ENCODE results near the gene MAGI2.

GRCh38 chr7:79130715-79131114 lies 322.8 kb downstream of the MAGI2 start:
- TF ChIP-seq, protein P1, sequence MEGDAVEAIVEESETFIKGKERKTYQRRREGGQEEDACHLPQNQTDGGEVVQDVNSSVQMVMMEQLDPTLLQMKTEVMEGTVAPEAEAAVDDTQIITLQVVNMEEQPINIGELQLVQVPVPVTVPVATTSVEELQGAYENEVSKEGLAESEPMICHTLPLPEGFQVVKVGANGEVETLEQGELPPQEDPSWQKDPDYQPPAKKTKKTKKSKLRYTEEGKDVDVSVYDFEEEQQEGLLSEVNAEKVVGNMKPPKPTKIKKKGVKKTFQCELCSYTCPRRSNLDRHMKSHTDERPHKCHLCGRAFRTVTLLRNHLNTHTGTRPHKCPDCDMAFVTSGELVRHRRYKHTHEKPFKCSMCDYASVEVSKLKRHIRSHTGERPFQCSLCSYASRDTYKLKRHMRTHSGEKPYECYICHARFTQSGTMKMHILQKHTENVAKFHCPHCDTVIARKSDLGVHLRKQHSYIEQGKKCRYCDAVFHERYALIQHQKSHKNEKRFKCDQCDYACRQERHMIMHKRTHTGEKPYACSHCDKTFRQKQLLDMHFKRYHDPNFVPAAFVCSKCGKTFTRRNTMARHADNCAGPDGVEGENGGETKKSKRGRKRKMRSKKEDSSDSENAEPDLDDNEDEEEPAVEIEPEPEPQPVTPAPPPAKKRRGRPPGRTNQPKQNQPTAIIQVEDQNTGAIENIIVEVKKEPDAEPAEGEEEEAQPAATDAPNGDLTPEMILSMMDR (IDR thresholded peaks at IDR 0.05; ENCODE audit: low read depth, low read length, poor library complexity, severe bottlenecking), result no peak
- no peak for TF ChIP-seq EZH2phosphoT487 (IDR thresholded peaks at IDR 0.05; ENCODE audit: borderline replicate concordance, low read length)
